DND-41 (cell line): ENCODE data around the gene RADIL.

Experiments
- ATAC-seq: fragments of 200-7000 bp; cut with Tn5 transposase; 3 replicates; pipeline ENCODE4 v1.9.1; 2021; ENCODE audit warnings: low read depth; ENCODE audit not compliant: insufficient read depth
- DNase-seq: peaks from one replicate; pipeline ENCODE4 v3.0.0-alpha.2; 2020
- H2AFZ ChIP-seq: 2 replicates; pipeline ENCODE4 v1.6.0; 2012; ENCODE audit warnings: low read depth, low read length
- H3K27ac ChIP-seq: 2 replicates; pipeline ENCODE4 v1.5.1; 2012; ENCODE audit warnings: low read length, inconsistent platforms
- H3K27me3 ChIP-seq: fragments of 200-600 bp; sonication (generic); 2 replicates; pipeline ENCODE4 v1.6.0; 2012; ENCODE audit warnings: low read length, mild to moderate bottlenecking, inconsistent platforms; ENCODE audit not compliant: insufficient read depth, poor library complexity
- H3K36me3 ChIP-seq: 2 replicates; pipeline ENCODE4 v1.5.1; 2012; ENCODE audit warnings: low read length, inconsistent platforms; ENCODE audit not compliant: insufficient read depth
- H3K4me1 ChIP-seq: 2 replicates; pipeline ENCODE4 v1.5.1; 2012; ENCODE audit warnings: mild to moderate bottlenecking, low read length; ENCODE audit not compliant: insufficient read depth
- H3K4me2 ChIP-seq: 2 replicates; pipeline ENCODE4 v1.6.0; 2012; ENCODE audit warnings: mild to moderate bottlenecking, moderate library complexity, low read length, inconsistent platforms; ENCODE audit not compliant: insufficient read depth
- H3K4me3 ChIP-seq, 2 experiments: fragments of 200-600 bp in 1 of 2; shearing (Covaris generic) in 1 of 2; 2 replicates each; pipeline ENCODE4 v1.5.1; 2012 to 2016; ENCODE audit warnings: inconsistent platforms in 2 of 2, low read length in 2 of 2, mild to moderate bottlenecking in 2 of 2, low read depth in 1 of 2, moderate library complexity in 1 of 2
- H3K79me2 ChIP-seq: 2 replicates; pipeline ENCODE4 v1.6.0; 2012; ENCODE audit warnings: low read length, inconsistent platforms; ENCODE audit not compliant: insufficient read depth
- H3K9ac ChIP-seq: 2 replicates; pipeline ENCODE4 v1.6.0; 2012; ENCODE audit warnings: low read depth, mild to moderate bottlenecking, inconsistent platforms, low read length, moderate library complexity
- H3K9me3 ChIP-seq: 2 replicates; pipeline ENCODE4 v1.5.1; 2012; ENCODE audit warnings: low read length, moderate library complexity, mild to moderate bottlenecking, inconsistent platforms; ENCODE audit not compliant: insufficient read depth, severe bottlenecking
- H4K20me1 ChIP-seq: 2 replicates; pipeline ENCODE4 v1.6.0; 2012; ENCODE audit warnings: low read length; ENCODE audit not compliant: insufficient read depth
- CTCF ChIP-seq: IDR thresholded peaks from 2 replicates; pipeline ENCODE4 v1.5.1; 2012; ENCODE audit warnings: borderline replicate concordance, low read length, moderate library complexity, mild to moderate bottlenecking; ENCODE audit not compliant: poor library complexity, severe bottlenecking; ENCODE audit errors: extremely low read depth
- EZH2 ChIP-seq: IDR thresholded peaks from 3 replicates; pipeline ENCODE4 v1.6.1; 2012; ENCODE audit warnings: borderline replicate concordance, low read depth, mild to moderate bottlenecking, moderate library complexity, low read length, inconsistent platforms; ENCODE audit not compliant: severe bottlenecking

The RADIL gene

GRCh38 chr7:4749363-4749762, 134.2 kb downstream of the RADIL start:
- Histone ChIP-seq H3K9ac (no peak overlapping the region), H3K4me1 (peaks cover 28% of the 10 kb centered on the region), H3K9me3 (no peaks in the 10 kb centered on the region), H2AFZ (no peak overlapping the region), H3K27me3 (no peaks in the 10 kb centered on the region), H4K20me1 (peaks cover 53% of the 10 kb centered on the region), H3K36me3 (peaks cover 62% of the 10 kb centered on the region), H3K79me2 (peaks cover 74% of the 10 kb centered on the region), H3K4me3 (no peak overlapping the region), H3K4me2 (no peak overlapping the region), H3K27ac (no peak overlapping the region)
- ATAC-seq = no peak
- no peak for TF ChIP-seq CTCF
- no peak for TF ChIP-seq EZH2
- no peak for DNase-seq
